Right hindlimb (tissue), 1 donor: ENCODE data around the gene MACROD2.

Source experiments
- DNase-seq: peaks from one replicate; pipeline ENCODE4 v3.0.0-alpha.2; 2018

The MACROD2 gene

DNA sequence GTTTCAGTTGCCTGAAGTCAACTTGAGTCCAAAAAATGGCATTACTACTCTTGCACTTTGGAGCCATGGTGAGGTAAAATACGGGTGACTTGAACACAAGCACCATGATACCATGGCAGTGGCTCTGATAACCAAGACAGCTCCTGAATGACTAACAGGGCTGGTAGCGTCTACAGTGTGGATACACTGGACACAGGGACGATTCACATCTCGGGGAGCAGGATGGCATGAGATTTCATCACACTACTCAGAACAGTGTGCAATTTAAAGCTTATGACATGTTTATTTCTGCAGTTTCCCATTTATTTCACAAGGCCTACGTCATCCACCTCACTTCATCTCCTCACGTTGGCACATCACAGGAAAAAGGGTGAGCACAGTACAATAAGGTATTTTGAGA lies 1627.1 kb downstream of the MACROD2 start:
- no peak for DNase-seq

DNA sequence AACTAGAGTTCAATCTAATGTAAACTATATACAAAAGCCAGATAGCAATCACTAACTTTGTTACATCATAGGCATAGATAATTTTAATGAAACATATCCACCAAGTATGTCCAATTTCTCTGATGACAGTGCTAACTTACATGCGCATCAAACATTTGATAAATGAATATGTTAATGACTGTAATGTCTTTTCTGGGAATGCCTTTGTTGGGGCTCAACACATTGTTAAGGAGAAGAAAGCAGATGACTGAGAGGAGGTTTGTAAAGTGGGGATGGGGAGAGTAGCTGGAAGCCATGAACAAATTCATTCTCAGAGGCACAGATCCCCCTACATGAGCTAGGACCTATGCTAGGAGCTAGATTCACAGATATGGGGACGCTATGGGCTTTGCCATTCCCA lies 1627.9 kb downstream of the MACROD2 start:
- DNase-seq = no peak

DNA sequence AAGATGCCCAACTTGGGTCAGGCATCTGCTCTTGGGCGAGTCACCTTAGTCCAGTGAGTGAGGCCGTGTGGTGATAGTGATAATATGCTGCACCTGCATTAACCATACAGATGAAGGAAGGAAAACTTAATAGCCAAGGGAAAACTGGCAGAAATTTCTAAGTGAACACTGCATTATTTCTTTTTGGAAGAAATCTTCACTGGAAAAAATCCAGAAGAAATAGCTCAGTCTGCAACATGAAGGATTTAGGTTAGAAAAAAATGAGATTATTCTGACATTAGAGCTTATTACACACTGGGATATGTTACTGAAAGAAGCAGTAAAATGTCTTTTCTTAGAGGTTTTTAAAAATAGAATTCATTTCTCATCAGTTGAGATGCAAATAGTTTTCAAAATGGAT lies 1630.7 kb downstream of the MACROD2 start:
- DNase-seq = no peak

DNA sequence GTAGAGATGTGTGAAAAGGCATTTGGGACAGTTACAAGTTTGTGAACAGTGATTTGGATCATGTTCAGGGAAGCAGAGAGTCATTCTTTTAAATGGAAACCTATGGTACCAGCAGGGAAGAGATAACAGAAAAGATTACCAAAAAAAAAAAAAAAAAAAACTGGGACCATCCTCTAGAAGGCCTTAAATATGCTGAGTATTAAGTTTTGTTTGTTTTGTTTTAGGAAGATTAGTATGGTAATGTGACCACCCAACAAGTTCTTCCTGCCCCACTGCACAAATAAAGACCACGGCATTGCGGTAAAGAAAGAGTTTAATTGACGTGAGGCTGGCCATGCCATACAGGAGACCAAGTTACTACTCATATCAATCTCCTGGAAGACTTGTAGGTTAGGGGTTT lies 1631.8 kb downstream of the MACROD2 start:
- no peak for DNase-seq

DNA sequence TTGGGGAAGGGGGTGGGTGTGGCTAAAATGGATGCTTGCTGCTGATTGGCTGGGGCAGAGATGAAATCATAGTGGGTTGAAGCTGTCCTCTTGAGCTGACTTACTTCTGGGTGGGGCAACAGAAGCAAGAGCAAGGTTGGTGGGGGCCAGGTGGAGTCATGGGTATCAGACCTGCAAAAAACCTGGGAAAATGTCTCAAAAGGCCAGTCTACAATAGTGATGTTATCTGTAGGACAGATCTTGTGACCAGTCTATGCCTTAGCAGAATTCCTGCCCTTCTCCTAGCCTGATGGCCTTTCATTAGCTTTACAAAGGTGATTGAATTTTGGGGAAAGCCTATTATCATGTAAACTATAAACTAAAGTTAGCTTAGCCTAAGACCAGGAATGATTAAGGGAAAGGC lies 1632.2 kb downstream of the MACROD2 start:
- no peak for DNase-seq

DNA sequence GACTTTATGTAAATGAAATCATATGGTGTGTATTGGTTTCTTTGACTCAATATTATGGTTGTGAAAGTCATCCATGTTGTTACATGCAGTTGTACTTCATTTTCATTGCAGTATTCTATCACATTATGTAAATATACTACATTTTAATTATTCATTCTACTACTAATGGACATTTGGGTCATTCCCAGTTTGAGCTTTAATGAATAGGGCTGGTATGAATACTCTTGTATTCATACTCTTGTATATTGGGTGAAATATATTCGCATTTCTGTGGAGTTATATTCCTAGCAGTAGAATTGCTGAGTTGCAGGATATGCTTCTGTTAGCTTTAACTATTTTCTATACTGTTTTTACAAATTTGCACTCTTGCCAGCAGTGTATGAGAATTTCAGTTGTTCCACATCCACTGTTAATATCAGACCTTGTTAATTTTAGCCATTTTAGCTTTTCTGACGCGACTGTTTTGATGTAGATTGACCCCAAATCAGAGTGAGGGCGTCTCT lies 1633.6 kb downstream of the MACROD2 start:
- DNase-seq = no peak

DNA sequence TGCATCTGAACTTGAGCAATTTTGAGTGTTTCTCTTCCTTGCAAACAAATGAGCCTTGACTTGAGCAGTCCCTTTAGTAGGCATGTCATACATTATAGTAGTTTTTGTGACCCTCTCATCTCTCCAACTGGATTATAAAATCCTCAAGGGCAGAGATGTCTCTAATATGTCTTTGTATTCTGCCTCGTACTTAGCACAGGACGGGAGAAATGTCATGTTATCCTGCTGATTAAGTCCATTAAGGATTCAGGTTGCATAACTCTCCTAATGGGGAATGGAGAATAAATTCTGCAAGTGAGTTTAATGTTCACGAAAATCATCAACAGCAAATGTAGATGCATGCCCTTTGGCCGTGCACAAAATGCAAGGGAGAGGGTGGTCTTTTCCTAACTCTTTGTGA lies 1635.0 kb downstream of the MACROD2 start:
- no peak for DNase-seq

DNA sequence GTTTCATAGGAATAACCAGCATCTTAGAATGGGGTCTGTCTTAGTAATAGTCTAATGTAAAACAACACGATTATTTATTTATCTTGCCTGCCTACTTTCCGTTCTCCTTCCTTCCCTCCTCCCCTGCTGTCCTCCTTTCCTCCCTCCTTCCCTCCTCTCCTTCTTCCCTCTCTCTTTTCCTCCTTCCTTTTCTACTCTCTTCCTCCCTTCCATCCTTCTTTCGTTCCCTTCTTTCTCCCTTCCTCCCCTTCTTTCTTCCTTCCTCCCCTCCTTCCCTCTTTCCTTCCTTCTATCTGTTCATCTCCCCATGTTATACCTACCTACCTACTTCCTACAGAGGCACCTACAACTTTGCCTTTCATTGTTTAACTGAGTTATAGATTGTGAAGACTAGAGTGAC lies 1637.4 kb downstream of the MACROD2 start:
- no peak for DNase-seq

DNA sequence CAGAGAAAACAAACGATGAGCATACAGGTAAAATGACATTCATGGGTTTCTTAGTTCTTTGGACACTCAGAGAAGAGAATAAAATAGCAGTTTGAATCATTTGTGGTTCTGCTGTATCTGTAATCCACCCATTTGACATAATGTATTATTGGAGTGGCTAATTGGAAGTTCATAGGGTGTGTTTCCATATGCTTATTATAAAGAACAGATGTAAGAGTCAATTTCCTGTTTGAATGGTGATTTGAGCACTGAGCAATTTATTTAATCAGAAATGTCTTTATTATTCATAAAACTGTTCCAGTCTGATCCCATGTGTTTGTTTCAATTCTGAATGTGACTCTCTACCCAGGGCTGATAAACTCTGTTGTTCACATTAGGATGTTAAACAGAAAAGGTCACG lies 1638.8 kb downstream of the MACROD2 start:
- no peak for DNase-seq

DNA sequence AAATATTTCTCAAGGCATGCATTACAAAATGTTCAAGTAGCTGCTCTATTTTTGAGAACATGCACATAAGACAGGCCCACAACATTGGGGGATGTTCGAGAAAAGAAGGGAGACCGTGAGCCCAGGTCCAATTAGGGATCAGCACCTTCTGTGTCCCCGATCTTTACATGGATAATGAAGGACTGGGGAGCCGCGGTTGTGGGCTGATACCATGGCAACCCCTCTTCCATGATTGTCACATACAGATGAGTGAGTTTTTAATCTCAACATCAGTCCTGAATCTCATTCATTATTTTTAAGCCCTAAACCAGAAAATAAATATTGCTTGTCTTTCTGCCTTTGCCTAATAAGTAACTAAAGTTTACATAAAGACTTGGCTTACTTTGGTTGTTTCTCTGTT lies 1642.2 kb downstream of the MACROD2 start:
- no peak for DNase-seq

DNA sequence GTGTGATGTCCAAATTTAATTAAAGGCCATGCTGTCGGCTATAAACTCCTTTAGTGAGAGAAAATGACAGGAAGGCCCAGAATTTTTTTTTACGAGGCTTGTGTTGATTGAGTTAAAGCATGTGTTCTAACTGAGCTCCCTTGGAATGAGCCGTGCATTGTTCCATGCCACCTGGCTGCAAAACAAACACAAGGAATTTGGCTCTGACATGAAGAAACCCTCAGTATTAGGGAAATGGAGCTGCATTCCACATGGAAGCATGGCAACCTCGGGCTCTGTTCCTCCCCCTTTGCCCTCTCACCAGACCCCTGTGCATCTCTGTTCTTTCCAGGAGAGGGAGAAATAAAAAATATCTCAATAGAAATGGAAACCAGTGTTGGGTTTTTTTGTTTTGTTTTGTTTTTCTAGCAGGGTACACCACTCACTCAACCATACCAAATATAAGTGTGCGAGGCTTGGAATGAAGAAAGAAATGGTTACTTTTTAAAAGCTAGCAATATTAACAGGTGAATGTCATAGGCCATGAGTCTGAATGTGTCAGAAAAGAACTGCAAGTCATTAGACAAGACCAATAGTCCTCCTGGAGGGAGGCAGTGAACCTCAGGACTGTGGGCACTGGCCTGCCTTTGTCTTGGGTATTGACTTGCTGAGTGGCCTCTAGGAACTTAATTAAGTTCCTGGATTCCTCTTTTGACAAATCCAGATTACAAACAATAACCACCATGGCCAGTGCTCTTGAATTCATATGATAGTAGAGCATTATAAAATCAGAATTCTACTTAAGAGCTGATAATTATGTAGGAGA lies 1642.8 kb downstream of the MACROD2 start:
- peak; percentile 32 for DNase-seq

DNA sequence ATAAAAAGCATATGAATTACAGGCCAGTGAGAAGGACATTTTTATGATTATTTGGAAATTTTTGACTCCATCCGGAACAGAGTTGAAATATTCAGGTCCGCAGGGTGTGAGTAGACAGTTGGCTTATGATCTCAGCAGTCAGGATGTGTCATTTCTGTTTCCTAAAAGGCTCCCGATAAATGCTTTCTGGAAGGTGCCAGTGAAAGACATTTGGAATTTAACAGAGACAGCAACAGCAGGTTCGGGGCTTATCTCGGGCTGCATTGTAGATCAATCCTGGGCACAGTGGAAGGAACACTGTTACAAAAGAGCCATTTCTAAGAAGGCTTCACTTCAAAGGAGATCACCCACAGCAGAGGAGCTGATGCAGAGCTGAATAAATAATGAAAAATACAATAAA lies 1643.5 kb downstream of the MACROD2 start:
- DNase-seq = no peak

DNA sequence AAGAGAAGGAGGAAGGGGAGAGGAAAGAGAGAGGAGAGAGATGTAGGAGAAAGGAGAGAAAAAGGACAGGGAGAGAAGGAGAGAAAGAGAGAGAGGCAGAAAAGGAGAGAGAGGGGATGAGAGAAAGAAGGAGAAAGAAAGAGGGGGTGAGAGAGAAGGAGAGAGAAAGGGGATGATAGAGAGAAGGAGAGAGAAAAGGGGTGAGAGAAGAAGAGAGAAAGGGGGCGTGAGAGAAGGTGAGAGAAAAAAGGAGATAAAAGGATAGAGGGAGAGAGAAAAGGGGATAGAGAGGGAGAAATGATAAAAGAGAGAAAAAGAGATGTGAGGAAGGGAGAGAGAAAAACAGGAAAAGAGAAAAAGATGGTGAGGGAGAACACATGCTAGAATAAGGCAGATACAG lies 1644.5 kb downstream of the MACROD2 start:
- DNase-seq = no peak

DNA sequence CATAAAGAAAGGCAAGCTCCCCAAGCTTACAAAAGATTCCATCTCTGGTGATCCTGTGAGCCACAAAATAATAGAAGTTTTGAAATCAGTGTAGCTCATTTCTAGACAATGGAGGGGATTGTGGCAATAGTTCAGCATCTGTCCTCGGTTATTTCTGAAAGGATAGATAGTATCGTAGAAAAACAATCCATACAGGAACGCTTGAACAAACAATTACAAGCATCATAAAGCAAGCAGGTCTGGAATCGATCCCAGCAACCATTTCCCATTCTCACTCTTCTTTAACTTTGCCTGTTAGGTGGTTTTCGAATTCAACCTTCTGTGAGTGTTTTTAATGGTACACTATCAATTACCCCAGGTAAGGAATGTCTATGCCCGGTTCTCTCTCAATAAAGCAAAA lies 1646.8 kb downstream of the MACROD2 start:
- DNase-seq = no peak

DNA sequence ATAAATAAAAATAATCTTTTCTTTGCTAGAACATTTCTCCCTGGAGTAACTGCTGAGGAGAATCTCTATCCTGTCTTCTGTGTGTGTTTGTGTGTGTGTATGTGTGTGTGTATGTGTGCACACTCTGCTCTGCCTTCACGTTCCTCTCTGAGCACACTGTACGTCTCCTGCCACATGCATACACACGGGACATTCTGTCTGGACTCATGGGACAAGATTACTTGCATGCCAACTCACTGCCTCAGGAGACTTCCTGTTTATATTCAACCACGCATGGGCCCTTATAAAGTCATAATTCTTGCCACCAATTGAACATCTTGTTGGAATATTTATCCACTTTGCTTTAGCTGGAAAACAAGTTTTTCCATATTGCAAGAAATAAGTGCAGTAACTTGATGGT lies 1647.4 kb downstream of the MACROD2 start:
- DNase-seq = no peak

DNA sequence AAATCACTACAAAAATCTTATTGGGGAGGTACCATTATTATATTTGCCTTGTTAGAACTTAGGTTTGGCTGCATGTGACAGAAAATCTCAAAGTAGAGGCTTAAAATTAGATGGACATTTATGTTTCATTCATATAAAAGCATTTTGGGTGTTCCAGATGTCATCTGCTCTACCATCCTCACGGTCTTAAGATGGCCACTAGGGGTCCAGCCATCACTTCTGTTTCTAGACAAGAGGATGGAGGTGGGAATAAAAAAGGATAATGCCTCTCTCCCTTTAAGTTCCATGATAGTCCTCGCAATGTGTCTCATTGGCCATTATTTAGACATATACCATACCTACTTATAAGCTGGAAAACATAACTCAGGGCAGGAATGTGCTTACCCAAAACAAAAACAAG lies 1648.4 kb downstream of the MACROD2 start:
- no peak for DNase-seq

DNA sequence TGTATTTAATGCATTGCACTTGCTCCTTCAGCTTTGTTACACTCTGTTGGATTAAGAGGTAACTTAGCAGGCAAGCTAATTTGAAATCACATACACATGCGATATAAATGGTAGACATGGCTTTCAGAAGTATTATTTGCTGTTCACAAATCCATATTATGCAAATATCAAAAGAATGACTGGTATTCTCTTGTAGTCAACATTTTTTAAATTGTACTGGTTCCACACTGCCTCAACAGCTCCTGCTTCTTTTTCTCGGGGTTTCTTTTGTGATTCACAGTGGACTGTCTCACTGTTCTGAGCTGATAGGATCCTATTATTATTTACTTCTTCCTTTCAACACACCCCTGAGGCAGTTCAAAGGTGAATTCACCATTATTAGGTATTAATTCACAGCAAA lies 1650.5 kb downstream of the MACROD2 start:
- DNase-seq = no peak

DNA sequence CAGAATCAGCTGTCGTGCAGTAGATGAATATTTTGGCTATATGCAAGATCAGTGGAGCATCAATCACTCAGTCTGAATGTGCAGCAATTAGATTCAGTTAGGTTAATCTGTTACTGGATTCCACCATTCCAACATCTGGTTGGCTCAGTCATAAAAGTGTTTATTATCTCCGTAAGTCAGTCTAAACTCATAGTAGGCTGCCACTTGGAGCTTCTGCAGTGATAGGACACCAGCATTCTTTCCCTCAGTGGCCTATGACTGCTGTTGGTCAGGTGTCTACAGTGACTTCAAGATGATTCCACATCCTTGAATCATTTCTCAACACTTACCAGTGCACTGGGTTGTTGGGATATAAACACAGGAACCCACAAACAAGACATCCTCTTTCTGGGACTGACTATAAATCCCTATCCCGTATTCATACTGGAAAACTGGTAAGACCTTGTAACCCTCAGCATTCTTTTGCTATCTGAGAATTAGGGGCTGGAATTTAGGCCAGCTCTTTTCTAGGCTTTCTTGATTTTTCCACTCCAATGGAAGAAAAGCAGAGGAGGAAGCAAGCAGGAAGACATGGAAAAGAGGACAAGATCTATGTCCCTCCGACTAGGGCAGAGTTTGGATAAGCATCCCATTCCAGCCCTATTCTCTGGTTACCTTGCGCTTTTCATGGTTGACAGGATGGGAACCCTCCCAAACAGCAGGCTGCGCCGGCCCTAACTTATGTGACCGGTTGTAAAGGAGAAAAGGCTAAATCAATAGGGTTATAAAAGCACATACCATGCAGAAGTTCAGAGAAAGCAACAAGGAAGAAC lies 1658.3 kb downstream of the MACROD2 start:
- no peak for DNase-seq

DNA sequence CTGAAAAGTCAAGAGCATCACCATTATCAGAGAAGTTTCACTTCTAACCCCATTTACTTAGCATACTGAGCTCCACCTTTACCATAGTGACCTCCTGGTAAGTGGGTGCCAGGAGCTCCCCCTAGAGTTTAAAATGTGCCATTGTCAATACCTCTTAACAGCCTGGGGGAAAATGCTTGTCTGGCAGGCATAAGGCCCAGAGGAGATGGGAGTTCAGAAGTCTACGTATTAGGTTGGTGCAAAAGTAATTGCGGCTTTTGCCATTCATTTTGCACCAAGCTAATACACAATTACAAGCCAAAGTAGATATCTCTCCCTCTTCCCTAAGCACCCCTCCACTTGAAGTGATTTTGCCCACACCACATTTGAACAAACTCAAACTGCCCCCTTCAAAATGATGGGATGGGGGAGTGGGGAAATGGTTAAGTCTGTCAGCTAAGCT lies 1658.9 kb downstream of the MACROD2 start:
- DNase-seq = no peak

DNA sequence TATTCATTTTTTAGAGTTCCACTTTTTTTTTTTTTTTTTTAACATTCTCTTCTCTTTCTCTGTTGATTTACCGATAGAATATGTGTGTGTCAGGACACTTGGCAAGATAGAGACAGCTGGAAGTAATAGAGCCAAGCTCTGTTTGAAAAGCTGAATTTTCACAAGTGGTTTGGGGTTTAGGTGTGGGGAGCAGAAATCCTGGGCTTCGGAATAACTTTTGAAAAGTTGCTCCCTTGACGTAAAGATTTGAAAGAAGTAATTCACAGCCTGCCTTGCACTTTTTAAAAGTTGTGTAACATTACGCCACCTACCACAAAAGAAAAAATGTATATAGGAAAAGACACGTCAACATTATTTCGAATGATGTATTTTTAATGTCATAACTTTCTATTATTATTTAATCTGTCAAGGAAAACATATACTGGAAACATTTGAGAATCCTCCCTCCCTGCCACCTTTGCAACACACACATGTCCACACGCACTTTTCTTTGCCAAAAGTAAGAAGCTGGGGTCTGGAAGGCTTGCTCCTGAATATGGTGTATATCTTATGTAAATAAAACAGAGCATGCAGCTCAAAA lies 1660.1 kb downstream of the MACROD2 start:
- peak; percentile 52 for DNase-seq

DNA sequence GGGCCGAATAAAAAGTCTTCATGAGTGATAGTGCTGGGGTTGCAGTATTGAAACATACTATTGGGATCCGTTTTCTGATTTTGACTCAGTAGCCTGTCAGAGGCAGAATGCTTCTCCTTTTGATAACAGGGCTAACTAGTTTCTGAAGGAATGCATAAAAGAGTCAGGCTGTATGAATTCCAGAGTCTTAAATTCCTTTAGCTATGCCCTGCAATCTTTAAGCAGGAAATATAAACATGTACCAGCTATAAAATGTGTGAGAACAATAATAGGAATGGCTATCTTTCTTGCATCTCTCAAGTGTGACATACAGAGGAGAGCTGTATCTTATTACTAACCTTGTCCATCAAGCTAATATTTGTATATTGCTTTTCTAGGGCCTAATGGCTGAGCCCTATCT lies 1660.8 kb downstream of the MACROD2 start:
- no peak for DNase-seq

DNA sequence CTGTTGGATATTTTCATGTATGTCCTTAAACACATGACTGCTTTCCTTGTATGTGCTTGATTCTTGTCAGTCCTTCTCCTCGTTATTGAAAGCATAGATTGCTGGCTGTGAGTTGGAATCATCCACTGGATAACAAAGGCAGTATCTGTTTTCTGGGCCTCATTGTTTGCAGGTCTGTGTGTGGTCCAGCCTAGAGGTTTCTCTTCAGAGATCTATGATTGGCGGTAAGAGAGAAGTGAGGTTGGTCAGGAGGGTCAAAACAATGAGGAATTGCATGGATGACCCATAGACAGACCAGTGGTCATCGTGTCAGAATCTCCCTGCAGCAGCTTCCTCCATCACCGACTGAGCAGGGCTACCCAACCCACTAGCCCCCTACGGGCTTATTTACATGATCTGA lies 1663.0 kb downstream of the MACROD2 start:
- DNase-seq = no peak

DNA sequence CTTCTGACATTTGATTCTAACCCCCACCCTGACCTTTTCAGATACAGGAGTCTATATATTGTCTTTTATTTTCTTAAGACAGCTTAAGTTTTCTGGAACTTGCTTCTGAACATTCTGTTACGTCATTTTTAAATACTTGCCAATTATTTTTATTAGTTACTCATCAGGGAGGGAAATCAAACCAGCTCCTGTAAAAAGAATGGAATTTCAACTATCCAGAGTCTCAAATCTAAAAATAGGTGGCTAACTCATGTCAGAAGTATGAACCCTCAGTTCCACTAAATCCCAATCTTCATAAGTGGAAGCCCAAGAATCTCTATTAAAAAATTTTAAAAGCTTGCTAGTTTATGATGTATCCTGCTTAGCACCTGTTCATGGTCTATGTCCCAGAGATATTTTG lies 1677.9 kb downstream of the MACROD2 start:
- no peak for DNase-seq
